ENCODE measurements around the gene PCNX4. TPM values are rescaled to one million over a fixed set of nuclear protein-coding genes. Genes with fewer than 3 reads are reported as not detected.

The PCNX4 gene
- total RNA-seq, 1 donor from 2014 or later = 80.6 TPM

DNA sequence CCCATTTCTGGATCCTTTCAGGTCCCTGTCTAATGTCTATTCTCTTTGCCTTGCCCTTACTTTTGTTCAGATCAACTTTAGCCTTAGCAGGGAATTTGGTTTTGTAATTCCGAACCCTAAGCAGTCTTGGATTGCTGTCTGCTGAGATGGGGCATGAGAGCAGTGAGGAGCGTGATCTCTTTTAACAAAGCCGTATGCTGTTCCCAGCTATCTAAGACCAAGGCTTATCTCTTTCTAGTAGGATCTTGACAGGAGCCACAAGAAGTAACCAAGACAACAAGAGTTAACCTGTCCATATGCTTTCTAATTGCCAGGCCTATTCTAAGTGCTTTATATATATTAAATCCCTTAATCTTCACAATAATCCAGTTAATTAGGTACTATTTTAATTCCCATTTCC, 78.0 kb downstream of the PCNX4 start:
- TF ChIP-seq, protein P1, sequence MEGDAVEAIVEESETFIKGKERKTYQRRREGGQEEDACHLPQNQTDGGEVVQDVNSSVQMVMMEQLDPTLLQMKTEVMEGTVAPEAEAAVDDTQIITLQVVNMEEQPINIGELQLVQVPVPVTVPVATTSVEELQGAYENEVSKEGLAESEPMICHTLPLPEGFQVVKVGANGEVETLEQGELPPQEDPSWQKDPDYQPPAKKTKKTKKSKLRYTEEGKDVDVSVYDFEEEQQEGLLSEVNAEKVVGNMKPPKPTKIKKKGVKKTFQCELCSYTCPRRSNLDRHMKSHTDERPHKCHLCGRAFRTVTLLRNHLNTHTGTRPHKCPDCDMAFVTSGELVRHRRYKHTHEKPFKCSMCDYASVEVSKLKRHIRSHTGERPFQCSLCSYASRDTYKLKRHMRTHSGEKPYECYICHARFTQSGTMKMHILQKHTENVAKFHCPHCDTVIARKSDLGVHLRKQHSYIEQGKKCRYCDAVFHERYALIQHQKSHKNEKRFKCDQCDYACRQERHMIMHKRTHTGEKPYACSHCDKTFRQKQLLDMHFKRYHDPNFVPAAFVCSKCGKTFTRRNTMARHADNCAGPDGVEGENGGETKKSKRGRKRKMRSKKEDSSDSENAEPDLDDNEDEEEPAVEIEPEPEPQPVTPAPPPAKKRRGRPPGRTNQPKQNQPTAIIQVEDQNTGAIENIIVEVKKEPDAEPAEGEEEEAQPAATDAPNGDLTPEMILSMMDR (IDR thresholded peaks at IDR 0.05; ENCODE audit: partially characterized antibody, unreplicated experiment) = no peak
- Mint-ChIP-seq H3K4me1 (ENCODE audit: low read depth, unreplicated experiment) (peaks cover 5% of the 10 kb centered on the region), H3K36me3 (ENCODE audit: unreplicated experiment) (no peaks in the 10 kb centered on the region), H3K27ac (ENCODE audit: unreplicated experiment) (no peak overlapping the region), H3K27me3 (ENCODE audit: unreplicated experiment) (peaks cover 4% of the 10 kb centered on the region), H3K4me3 (ENCODE audit: unreplicated experiment) (no peak overlapping the region), H3K9me3 (ENCODE audit: unreplicated experiment) (peaks cover 4% of the 10 kb centered on the region)
- DNase-seq = no peak

DNA sequence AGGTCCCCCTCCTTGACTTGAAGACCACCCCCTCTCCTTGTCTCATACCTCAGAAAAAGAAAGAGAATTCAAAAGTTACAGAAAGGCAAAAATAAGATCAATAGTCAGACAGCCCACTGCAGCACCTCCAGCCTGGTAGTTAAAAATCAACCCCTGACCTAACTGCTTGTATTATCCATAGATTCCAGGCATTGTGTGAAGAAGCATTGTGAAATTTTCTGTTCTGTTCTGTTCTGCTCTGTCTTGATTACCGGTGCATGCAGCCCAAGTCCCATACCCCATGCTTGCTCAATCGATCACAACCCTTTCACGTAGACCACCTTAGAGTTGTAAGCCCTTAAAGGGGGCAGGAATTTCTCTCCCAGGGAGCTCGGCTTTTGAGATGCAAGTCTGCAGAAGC, 79.2 kb downstream of the PCNX4 start:
- Mint-ChIP-seq H3K9me3 (ENCODE audit: unreplicated experiment) (no peaks in the 10 kb centered on the region), H3K4me1 (ENCODE audit: low read depth, unreplicated experiment) (peaks cover under 1% of the 10 kb centered on the region), H3K4me3 (ENCODE audit: unreplicated experiment) (no peak overlapping the region), H3K36me3 (ENCODE audit: unreplicated experiment) (no peaks in the 10 kb centered on the region), H3K27ac (ENCODE audit: unreplicated experiment) (no peak overlapping the region), H3K27me3 (ENCODE audit: unreplicated experiment) (no peaks in the 10 kb centered on the region)
- DNase-seq = no peak
- TF ChIP-seq, protein P1 (IDR thresholded peaks at IDR 0.05; ENCODE audit: partially characterized antibody, unreplicated experiment) = no peak

DNA sequence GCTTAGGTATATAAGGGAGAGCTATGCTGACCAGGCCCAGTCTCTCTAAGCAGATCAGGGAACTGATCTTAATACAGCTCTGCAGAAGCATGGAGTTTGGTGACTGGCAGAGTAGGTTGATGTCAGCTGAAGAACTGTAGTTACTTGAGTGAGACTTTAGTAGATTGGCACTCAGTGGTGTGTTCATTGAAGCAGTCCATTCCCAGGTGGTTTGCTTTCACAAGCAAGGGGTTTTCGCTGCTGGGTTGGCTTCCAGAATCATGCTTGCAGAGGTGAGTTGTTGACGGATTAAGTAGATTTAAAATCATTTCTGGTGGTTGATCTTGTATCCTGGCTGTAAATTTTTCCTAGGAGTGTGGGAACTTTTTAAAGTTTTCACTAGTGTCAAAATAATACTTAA, 80.0 kb downstream of the PCNX4 start:
- DNase-seq = no peak
- Mint-ChIP-seq H3K4me3 (ENCODE audit: unreplicated experiment) (no peak overlapping the region), H3K36me3 (ENCODE audit: unreplicated experiment) (no peaks in the 10 kb centered on the region), H3K4me1 (ENCODE audit: low read depth, unreplicated experiment) (no peaks in the 10 kb centered on the region), H3K9me3 (ENCODE audit: unreplicated experiment) (no peaks in the 10 kb centered on the region), H3K27ac (ENCODE audit: unreplicated experiment) (no peak overlapping the region), H3K27me3 (ENCODE audit: unreplicated experiment) (peaks cover 2% of the 10 kb centered on the region)
- TF ChIP-seq, protein P1 (IDR thresholded peaks at IDR 0.05; ENCODE audit: partially characterized antibody, unreplicated experiment) = no peak

DNA sequence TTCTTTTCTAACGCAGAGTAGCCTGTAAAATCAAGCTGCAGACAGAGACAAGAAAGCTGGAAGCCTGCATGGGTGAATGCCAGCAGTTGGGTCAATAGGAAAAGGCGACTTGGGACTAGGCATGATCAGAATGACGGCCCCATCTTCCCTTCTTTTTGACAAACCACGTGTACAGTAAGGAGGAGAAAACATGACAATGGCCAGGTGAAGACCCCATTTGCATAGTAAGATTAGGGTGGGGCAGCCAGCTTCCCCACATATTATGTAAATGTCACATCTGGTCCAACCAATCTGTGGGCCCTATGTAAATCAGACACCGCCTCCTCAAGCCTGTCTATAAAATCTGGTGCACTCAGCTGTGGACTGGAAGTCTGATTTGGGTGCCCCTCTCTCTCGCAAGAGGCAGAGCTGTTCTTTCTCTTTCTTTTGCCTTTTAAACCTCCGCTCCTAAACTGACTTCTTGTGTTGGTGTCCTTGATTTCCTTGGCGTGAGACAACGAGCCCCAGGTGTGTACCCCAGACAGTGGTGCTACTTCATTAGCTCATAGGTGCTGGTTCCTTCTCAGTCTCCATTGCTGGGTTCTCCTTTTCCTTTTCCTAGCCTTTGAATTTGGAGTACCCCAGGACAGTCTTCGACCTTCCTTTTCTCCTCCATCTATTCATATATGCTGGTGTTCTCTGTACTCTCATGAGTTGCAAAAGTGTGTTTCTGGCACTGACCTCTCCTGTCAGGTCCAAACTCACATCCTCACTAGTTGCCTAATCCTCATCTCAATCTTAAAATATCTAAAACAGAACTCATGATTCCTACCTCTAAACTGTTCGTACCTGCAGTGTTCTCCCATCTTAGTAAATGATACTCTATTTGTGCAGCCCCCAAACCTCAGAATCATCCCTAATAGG, 82.9 kb downstream of the PCNX4 start:
- Mint-ChIP-seq H3K4me3 (ENCODE audit: unreplicated experiment) (no peak overlapping the region), H3K27me3 (ENCODE audit: unreplicated experiment) (peaks cover 5% of the 10 kb centered on the region), H3K27ac (ENCODE audit: unreplicated experiment) (no peak overlapping the region), H3K9me3 (ENCODE audit: unreplicated experiment) (no peaks in the 10 kb centered on the region), H3K36me3 (ENCODE audit: unreplicated experiment) (no peaks in the 10 kb centered on the region), H3K4me1 (ENCODE audit: low read depth, unreplicated experiment) (no peaks in the 10 kb centered on the region)
- DNase-seq = no peak
- TF ChIP-seq, protein P1 (IDR thresholded peaks at IDR 0.05; ENCODE audit: partially characterized antibody, unreplicated experiment) = no peak

DNA sequence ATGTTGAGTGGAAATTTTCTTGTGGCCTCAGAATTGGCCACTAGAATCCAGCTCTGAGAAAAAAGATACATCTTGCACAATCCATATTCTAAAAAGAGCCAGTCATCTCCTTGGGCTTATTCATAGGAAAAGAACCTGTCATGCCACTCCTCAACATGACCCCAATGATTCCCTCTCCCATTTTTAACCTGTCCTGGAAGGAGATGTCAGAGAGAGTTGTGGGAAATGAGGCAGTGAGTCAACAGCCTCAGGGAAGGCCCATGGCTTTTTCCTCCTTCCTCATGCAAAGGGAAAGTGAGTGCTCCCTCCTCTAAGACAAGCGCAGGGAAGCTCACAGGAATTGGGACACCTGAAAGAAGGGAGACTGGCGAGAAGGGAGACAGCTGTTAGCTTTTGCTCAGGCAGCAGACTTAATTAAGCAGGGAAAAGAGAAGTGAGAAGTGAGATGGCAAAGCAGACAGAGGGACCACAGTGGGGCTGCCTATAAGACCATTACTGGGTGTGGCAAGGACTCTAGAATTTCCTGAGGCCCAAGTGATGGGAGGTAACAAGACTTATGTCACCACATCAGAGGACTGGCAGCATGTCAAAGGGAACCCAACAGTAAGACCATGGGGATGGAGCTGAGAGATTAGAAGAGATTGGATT, 83.7 kb downstream of the PCNX4 start:
- DNase-seq = no peak
- H3K4me1 Mint-ChIP-seq (ENCODE audit: low read depth, unreplicated experiment) = no peaks in the 10 kb centered on the region
- TF ChIP-seq, protein P1 (IDR thresholded peaks at IDR 0.05; ENCODE audit: partially characterized antibody, unreplicated experiment) = no peak
- H3K27ac Mint-ChIP-seq (ENCODE audit: unreplicated experiment) = no peak overlapping the region
- no peak overlapping the region for H3K4me3 Mint-ChIP-seq (ENCODE audit: unreplicated experiment)
- peaks cover 5% of the 10 kb centered on the region for H3K27me3 Mint-ChIP-seq (ENCODE audit: unreplicated experiment)
- no peaks in the 10 kb centered on the region for H3K36me3 Mint-ChIP-seq (ENCODE audit: unreplicated experiment)
- no peaks in the 10 kb centered on the region for H3K9me3 Mint-ChIP-seq (ENCODE audit: unreplicated experiment)

Measured in glutamatergic neuron (in vitro differentiated cells).